Midbrain (tissue), 1 donor: Measurements from ENCODE around the gene LZTR1.
"Not testable (repeated sequence)": the region's sequence is repeated elsewhere in the genome, so short reads cannot be mapped to it uniquely, and the experiment has no call there.

Experiments
- DNase-seq: peaks from one replicate; lab custom pipeline; 2025; lab: John Stamatoyannopoulos, UW

LZTR1 gene

GRCh38 chr22:20965888-20966855 is 15.9 kb upstream of the LZTR1 start:
- no peak for DNase-seq

GRCh38 chr22:20966883-20967696 is 15.0 kb upstream of the LZTR1 start, which contains the start of gene AIFM3:
TSS of gene AIFM3 (plus strand) at chr22:20967255. CDS start at chr22:20967945, 690 bp downstream.
- peak; percentile 59 for DNase-seq

DNA sequence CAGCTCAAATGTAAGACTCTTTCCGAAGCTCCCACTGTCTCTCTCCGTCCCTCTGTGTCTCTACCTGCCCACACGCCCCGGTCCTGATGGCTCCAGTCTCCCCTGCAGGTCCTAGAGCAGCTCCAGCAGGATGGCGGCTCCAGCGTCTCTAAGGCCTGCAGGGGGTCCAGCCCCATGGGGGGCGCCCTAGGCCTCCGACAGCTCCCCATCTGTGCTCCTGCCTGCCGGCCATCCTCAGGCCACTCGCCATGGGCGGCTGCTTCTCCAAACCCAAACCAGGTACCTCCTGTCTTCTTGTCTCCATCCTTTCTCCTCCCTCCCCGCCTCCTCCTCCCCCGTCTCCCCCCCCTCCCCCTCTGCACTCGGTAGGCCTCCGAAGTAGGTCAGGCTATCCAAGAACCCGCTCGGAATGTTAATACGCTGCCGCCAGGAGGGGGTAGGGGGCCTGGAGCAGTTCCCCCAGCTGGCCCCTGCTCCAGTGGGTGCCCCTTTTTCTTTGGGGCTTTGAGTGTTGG is 14.3 kb upstream of the LZTR1 start:
- peak; percentile 23 for DNase-seq

DNA sequence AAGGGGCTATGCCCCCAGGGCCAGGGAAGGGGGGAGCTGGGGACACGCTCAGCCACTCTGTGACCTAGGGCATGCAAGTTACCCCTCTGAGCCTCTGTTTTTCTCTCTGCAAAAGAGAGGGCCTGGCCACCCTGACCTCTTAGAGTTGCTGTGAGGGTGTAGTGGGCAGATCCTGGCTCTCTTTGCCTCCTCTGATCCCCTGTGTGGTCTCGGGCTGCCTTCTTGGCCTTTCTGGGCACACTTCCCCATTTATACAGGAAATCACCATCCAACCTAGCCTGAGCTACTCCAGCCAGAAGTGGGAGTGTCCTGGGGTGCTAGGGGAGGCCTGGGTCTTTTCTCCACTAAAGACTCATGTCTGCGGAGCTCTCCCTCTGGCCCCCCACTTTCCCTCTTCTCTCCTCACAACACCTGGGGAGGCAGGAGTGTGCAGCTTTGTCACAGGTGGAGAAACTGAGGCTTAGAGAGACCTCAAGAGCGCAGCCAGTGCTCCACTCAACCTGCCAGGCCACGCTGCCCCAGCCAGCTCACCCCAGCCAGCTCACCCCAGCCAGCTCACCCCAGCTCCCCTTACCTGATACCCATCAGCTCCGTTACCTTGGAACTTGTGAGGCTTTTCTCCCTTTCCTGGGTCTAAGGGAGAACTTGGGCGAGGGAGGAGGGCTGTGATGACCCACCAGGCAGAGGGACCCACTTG is 13.7 kb upstream of the LZTR1 start:
- DNase-seq, result no peak

- DNase-seq, result no peak
These were observed 11.0 kb upstream of the LZTR1 start for GRCh38 chr22:20970939-20971657.

DNA sequence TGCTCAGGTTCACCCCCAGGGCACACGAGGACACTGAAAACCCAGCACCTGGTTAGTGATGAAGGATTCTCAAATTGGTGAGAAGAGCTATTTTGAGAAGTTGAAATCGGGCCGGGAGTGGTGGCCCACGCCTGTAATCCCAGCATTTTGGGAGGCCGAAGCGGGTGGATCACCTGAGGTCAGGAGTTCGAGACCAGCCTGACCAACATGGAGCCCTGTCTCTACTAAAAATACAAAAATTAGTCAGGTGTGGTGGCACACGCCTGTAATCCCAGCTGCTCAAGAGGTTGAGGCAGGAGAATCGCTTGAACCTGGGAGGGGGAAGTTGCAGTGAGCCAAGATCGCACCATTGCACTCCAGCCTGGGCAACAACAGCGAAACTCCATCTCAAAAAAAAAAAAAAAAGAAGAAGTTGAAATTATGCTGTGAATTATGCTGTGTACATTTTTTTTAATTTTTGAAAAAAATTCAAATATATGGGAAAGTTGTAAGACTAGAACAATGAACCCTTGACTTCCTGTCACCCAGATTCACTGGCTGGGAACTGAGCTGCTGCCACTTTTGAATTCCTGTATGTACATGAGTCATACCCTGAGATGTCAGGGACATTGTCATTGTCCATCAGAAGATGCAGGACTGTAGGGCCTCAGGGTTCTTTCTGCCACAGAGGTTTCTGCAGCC is 9.9 kb upstream of the LZTR1 start:
- not testable (repeated sequence) for DNase-seq

DNA sequence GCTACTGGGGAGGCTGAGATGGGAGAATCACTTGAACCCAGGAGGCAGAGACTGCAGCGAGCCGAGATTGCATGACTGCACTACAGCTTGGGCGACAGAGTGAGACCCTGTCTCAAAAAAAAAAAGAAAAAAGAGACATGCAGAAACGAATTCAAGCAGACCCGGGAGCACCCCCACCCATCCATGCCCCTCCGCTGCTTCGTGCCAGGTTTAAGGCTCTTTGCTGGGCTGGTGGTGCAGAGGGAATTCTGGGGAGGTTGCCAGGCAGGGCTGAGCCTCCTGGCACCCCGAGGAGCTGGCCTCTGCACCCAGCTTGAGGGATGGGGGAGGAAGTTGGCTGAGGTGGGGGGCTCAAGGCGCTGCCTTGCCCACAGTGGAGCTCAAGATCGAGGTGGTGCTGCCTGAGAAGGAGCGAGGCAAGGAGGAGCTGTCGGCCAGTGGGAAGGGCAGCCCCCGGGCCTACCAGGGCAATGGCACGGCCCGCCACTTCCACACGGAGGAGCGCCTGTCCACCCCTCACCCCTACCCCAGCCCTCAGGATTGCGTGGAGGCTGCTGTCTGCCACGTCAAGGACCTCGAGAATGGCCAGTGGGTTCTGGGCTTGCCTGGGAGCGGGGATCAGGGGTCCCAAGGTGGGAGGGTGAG is 9.0 kb upstream of the LZTR1 start:
- no peak for DNase-seq

- no peak for DNase-seq
These were observed 8.3 kb upstream of the LZTR1 start for GRCh38 chr22:20973634-20974286.

- no peak for DNase-seq
These were observed 7.7 kb upstream of the LZTR1 start for GRCh38 chr22:20974336-20974955.

- DNase-seq, result no peak
These were observed 6.4 kb upstream of the LZTR1 start for GRCh38 chr22:20975541-20976290.

GRCh38 chr22:20976291-20976877 is 5.7 kb upstream of the LZTR1 start:
- no peak for DNase-seq

DNA sequence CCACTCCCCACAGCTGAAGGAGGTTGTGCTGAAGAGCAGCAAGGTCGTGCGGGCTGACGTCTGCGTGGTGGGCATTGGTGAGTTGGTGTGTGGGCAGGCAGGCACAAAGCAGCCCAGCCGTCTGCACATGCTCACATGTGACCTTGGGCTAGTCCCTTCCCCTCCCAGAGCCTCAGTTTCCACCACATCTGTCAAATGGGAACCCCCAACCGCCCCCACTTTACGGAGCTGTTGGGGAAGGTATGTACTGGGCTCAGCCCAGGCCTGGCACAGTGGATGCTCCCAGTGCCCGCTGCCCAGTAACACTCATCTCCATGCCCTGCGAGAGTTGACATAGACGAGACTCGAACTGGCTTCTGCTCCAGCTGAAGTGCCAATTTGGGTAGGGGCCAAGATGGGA is 5.1 kb upstream of the LZTR1 start:
- DNase-seq, result no peak

GRCh38 chr22:20977516-20978170 is 4.5 kb upstream of the LZTR1 start:
- no peak for DNase-seq

DNA sequence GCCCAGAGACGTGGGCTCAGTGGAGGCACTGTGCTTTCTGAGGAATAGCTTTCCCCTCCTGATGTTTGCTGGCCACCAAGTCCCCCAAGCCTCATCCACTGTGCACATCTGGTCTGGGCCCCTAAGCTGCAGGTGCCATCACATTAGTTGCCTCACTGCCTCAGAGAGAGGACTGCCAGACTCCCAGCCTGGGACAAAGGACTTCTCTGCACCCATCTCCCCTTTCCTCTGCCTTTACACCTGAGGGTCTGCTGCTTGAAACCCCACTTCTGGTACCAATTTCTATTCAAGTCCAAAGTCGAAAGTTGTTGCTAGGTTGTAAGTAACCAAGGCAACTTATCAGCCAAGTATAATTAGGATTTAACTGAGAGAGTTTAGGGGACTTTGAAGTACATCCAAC is 3.7 kb upstream of the LZTR1 start:
- no peak for DNase-seq

DNA sequence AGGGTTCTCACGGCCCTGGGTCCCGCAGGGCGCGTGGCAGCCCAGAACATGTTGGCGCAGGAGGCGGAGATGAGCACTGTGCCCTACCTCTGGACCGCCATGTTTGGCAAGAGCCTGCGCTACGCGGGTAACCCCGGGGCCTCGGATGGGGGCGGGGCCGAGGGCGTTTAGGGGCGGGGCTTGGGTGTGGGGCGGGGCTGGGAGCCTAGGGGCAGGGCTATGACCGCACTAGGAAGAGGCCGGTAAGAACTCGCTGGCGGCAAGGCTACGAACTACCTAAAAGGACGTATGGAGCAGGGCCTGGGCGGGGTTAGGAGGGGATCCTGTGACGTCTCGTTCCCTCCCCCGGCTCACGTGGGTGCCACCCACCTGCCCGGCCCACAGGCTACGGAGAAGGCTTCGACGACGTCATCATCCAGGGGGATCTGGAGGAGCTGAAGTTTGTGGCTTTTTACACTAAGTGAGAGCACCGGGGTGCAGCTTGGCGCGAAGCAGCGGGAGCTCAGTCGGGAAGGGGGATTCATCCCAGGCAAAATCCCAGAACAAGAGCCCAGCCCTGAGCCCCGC is 2.8 kb upstream of the LZTR1 start:
- DNase-seq, result no peak

DNA sequence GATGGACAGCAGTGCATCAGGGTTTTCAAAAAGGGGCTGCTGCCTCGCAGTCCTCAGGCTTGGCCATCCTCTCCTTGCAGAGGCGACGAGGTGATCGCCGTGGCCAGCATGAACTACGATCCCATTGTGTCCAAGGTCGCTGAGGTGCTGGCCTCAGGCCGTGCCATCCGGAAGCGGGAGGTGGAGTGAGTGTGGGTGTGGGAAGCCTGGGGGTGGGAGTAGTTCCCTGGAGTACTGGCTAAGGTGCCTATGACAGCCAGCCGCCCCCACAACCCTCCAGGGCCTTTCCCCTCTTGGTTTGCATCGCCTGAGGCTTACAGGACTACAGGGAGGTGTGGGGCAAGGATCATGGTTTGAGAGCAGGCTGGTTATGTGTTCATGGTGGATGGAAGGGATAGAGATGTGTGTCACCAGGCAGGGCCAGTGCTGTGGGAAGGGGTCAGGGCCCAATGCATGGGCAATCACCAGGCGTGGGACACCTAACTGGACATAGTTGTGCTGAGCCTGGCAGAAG is 2.1 kb upstream of the LZTR1 start:
- no peak for DNase-seq

GRCh38 chr22:20980523-20980922 is 1.6 kb upstream of the LZTR1 start:
- no peak for DNase-seq
